Measurements from ENCODE around the gene ADCY1. TPM values are rescaled to one million over a fixed set of nuclear protein-coding genes. Genes with fewer than 3 reads are reported as not detected.

ADCY1 gene
- total RNA-seq, 2 donors from 2014 or later, result 15.3 to 18.5 TPM

GRCh38 chr7:45704683-45705016 lies 130.5 kb downstream of the ADCY1 start:
- no peaks in the 10 kb centered on the region for H3K27me3 Mint-ChIP-seq (ENCODE audit: insufficient read depth)
- WGBS, 2 experiments (ENCODE audit: insufficient coverage in 1 of 2, insufficient read length in 1 of 2), result 83% methylated on average over 3 of the region's 3 CpGs; no CpG with 5 or more reads in 1 of the 2 experiments
- Histone ChIP-seq H3K4me3 (ENCODE audit: low read length) (no peak overlapping the region), H3K9ac (ENCODE audit: extremely low read depth, low read length, poor library complexity, severe bottlenecking) (no peak overlapping the region), H3K27me3 (ENCODE audit: control insufficient read depth, insufficient read depth, low read length, poor library complexity, severe bottlenecking) (no peaks in the 10 kb centered on the region), H3K9me3 (ENCODE audit: control insufficient read depth, low read length) (no peaks in the 10 kb centered on the region), H3K36me3 (ENCODE audit: control insufficient read depth, insufficient read depth, low read length) (no peaks in the 10 kb centered on the region), H3K4me1 (ENCODE audit: control insufficient read depth, insufficient read depth, low read length) (no peaks in the 10 kb centered on the region), H3K27ac (ENCODE audit: low read depth, low read length) (no peak overlapping the region)
- DNase-seq, result peak; percentile 24
- H3K9me3 Mint-ChIP-seq, result no peaks in the 10 kb centered on the region
- H3K4me1 Mint-ChIP-seq, result no peaks in the 10 kb centered on the region
- H3K36me3 Mint-ChIP-seq (ENCODE audit: low read depth), result no peaks in the 10 kb centered on the region
- H3K27ac Mint-ChIP-seq, result no peak overlapping the region
- H3K4me3 Mint-ChIP-seq, result no peak overlapping the region
- no peak for TF ChIP-seq CTCF (conservative IDR thresholded peaks at IDR 0.05)

- Mint-ChIP-seq H3K4me3 (no peak overlapping the region), H3K27me3 (ENCODE audit: insufficient read depth) (no peaks in the 10 kb centered on the region), H3K9me3 (no peaks in the 10 kb centered on the region), H3K36me3 (ENCODE audit: low read depth) (no peaks in the 10 kb centered on the region), H3K4me1 (no peaks in the 10 kb centered on the region), H3K27ac (no peak overlapping the region)
- no peak overlapping the region for H3K9ac ChIP-seq (ENCODE audit: extremely low read depth, low read length, poor library complexity, severe bottlenecking)
- H3K4me3 ChIP-seq (ENCODE audit: low read length), result no peak overlapping the region
- DNase-seq, result no peak
- H3K9me3 ChIP-seq (ENCODE audit: control insufficient read depth, low read length), result no peaks in the 10 kb centered on the region
- no peaks in the 10 kb centered on the region for H3K36me3 ChIP-seq (ENCODE audit: control insufficient read depth, insufficient read depth, low read length)
- 83 to 91% methylated on average over 11 to 13 of the region's 14 CpGs for whole genome bisulfite sequencing, 2 experiments (ENCODE audit: insufficient coverage in 1 of 2, insufficient read length in 1 of 2)
- H3K4me1 ChIP-seq (ENCODE audit: control insufficient read depth, insufficient read depth, low read length), result no peaks in the 10 kb centered on the region
- H3K27me3 ChIP-seq (ENCODE audit: control insufficient read depth, insufficient read depth, low read length, poor library complexity, severe bottlenecking), result no peaks in the 10 kb centered on the region
- H3K27ac ChIP-seq (ENCODE audit: low read depth, low read length), result no peak overlapping the region
- no peak for TF ChIP-seq CTCF (conservative IDR thresholded peaks at IDR 0.05)
These were observed 134.1 kb downstream of the ADCY1 start for GRCh38 chr7:45708046-45708950.

- H3K9me3 Mint-ChIP-seq, result no peaks in the 10 kb centered on the region
- H3K4me1 Mint-ChIP-seq, result no peaks in the 10 kb centered on the region
These were observed 135.2 kb downstream of the ADCY1 start for GRCh38 chr7:45709168-45710042.

More at GRCh38 chr7:45709168-45710042, 135.2 kb downstream of the ADCY1 start:
- Mint-ChIP-seq H3K36me3 (ENCODE audit: low read depth) (no peaks in the 10 kb centered on the region), H3K27ac (no peak overlapping the region), H3K4me3 (no peak overlapping the region), H3K27me3 (ENCODE audit: insufficient read depth) (no peaks in the 10 kb centered on the region)
- no peak overlapping the region for H3K9ac ChIP-seq (ENCODE audit: extremely low read depth, low read length, poor library complexity, severe bottlenecking)
- no peaks in the 10 kb centered on the region for H3K27me3 ChIP-seq (ENCODE audit: control insufficient read depth, insufficient read depth, low read length, poor library complexity, severe bottlenecking)
- no peak overlapping the region for H3K27ac ChIP-seq (ENCODE audit: low read depth, low read length)
- TF ChIP-seq CTCF (conservative IDR thresholded peaks at IDR 0.05), result no peak
- DNase-seq, result peak; percentile 28
- H3K4me1 ChIP-seq (ENCODE audit: control insufficient read depth, insufficient read depth, low read length), result no peaks in the 10 kb centered on the region
- 90 to 91% methylated on average over 9 to 14 of the region's 14 CpGs for WGBS, 2 experiments (ENCODE audit: insufficient coverage in 1 of 2, insufficient read length in 1 of 2)
- H3K4me3 ChIP-seq (ENCODE audit: low read length), result no peak overlapping the region
- H3K9me3 ChIP-seq (ENCODE audit: control insufficient read depth, low read length), result no peaks in the 10 kb centered on the region
- no peaks in the 10 kb centered on the region for H3K36me3 ChIP-seq (ENCODE audit: control insufficient read depth, insufficient read depth, low read length)
